ENCODE results near the gene SPTB.

Gene SPTB

DNA sequence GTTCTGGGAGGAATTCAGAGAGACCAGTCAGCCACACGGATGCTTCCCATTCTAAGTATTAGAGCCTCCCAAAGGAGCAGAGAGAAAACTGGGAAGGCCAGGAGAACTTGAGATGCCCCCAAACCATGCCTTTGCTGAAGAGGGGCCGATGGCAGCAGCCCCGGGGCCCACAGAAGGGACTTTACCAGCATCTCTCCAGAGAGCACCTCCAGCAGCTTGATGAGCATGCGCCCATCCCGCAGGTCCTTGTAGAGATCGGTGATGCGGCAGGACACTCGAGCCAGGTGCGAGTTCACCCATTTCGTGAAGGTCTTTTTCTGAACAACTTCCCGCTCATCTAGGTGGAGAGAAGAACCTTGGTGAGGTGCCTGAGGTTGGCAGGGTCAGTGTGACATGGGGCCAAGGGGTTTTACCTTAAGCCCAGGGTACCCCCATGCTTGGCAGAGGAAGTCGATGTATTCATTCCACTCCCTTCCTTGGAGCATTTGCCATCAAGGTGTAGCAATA, 74.9 kb downstream of the SPTB start:
- TF ChIP-seq, protein P1, sequence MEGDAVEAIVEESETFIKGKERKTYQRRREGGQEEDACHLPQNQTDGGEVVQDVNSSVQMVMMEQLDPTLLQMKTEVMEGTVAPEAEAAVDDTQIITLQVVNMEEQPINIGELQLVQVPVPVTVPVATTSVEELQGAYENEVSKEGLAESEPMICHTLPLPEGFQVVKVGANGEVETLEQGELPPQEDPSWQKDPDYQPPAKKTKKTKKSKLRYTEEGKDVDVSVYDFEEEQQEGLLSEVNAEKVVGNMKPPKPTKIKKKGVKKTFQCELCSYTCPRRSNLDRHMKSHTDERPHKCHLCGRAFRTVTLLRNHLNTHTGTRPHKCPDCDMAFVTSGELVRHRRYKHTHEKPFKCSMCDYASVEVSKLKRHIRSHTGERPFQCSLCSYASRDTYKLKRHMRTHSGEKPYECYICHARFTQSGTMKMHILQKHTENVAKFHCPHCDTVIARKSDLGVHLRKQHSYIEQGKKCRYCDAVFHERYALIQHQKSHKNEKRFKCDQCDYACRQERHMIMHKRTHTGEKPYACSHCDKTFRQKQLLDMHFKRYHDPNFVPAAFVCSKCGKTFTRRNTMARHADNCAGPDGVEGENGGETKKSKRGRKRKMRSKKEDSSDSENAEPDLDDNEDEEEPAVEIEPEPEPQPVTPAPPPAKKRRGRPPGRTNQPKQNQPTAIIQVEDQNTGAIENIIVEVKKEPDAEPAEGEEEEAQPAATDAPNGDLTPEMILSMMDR (IDR thresholded peaks at IDR 0.05; ENCODE audit: low read depth, low read length) = no peak
- in situ Hi-C loops (cut with HindIII; ENCODE audit: low sequenced_read_pairs) = no loop called here
- no peak for DNase-seq (ENCODE audit: low read depth, low spot score)
- H3K4me3 ChIP-seq (ENCODE audit: low read depth, low read length) = no peak overlapping the region

DNA sequence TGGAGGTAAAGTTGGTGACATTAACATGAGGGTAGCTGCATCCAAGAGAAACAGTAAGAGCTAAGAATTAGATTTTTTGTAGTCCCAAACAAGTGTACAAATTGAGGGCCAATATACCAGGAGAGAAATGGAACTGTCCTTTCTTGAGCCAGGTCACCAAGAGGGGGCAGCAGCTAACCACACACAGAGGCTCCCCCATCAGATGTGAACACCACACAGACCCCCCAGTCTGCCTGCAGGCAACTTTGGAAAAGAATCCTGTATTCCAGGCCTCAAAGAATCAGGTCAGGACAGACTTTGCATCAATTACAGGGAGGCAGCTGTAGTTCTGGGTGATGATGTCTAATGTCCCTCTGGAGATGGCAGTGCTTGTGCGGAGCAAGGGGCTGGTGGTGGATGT, 77.9 kb downstream of the SPTB start:
- peak; percentile 20 for DNase-seq (ENCODE audit: low read depth, low spot score)
- in situ Hi-C loops (cut with HindIII; ENCODE audit: low sequenced_read_pairs) = no loop called here
- TF ChIP-seq, protein P1 (IDR thresholded peaks at IDR 0.05; ENCODE audit: low read depth, low read length) = peak; percentile 53
- H3K4me3 ChIP-seq (ENCODE audit: low read depth, low read length) = no peak overlapping the region

DNA sequence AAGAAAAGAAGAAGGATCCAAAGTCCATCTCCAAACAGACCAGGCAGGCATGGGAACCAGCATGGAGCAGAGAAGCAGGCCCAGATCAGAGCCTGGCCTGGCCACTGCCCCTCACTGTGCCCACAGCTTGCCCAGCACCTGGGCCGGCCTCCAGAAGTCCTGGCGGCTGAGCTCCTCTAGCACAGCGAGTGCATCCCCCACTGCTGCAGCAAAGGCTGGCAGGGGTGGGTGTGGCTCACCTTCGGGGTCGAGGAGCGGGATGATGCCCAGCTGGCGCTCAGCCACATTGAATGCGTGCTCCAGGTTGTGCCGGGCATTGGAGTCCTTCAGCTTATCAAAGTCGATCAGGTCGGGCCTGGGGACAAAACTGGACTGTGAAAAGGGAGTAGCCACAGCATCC, 78.7 kb downstream of the SPTB start:
- no peak for DNase-seq (ENCODE audit: low read depth, low spot score)
- TF ChIP-seq, protein P1 (IDR thresholded peaks at IDR 0.05; ENCODE audit: low read depth, low read length) = no peak
- H3K4me3 ChIP-seq (ENCODE audit: low read depth, low read length) = no peak overlapping the region
- in situ Hi-C loops (cut with HindIII; ENCODE audit: low sequenced_read_pairs) = no loop called here

DNA sequence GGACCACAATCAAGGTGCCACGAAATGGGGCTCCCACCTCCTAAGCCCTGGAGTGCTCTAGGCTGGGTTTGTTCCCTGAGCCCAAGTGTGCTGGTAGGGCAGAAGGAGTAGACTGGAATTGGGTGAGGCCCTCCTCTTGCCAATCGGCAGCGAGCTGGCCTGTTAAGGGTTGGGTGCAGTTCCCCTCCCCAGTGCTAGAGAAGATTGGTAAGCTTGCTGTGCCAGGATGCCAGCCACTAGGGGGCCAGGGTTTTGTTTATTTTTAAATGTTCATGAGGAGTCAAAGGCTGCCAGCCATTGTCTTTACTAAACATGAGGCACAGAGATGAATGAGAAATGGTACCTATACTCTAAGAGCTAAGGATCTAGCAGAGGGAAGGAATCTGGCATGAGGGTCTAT, 79.7 kb downstream of the SPTB start:
- DNase-seq (ENCODE audit: low read depth, low spot score) = peak; percentile 28
- H3K4me3 ChIP-seq (ENCODE audit: low read depth, low read length) = no peak overlapping the region
- in situ Hi-C loops (cut with HindIII; ENCODE audit: low sequenced_read_pairs) = loop anchor here (25.0 kb wide), 1 partner anchor 87 kb away; the partner anchor contains the start of gene SPTB
- TF ChIP-seq, protein P1 (IDR thresholded peaks at IDR 0.05; ENCODE audit: low read depth, low read length) = peak; percentile 58

DNA sequence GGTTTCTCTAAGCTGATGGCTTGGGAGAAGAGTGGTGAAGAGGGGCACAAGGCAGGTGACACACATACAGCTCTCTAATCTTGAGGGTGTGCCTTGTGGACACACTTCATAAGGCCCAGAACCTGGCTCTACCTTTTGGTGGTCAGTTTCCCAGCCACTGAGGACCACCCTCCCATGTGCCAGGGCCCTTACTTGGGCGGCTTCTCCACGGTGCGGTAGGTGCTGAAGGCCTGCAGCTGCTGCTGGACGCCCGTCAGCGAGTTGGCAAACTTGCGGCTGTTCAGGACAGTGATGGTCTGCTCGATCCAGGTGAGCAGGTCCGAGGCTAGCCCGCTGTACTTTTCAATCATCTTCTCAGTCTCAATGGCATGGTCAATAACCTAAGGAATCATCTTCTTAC, 80.2 kb downstream of the SPTB start:
- no peak overlapping the region for H3K4me3 ChIP-seq (ENCODE audit: low read depth, low read length)
- TF ChIP-seq, protein P1 (IDR thresholded peaks at IDR 0.05; ENCODE audit: low read depth, low read length) = no peak
- in situ Hi-C loops (cut with HindIII; ENCODE audit: low sequenced_read_pairs) = loop anchor here (25.0 kb wide), 1 partner anchor 88 kb away; the partner anchor contains the start of gene SPTB
- no peak for DNase-seq (ENCODE audit: low read depth, low spot score)

DNA sequence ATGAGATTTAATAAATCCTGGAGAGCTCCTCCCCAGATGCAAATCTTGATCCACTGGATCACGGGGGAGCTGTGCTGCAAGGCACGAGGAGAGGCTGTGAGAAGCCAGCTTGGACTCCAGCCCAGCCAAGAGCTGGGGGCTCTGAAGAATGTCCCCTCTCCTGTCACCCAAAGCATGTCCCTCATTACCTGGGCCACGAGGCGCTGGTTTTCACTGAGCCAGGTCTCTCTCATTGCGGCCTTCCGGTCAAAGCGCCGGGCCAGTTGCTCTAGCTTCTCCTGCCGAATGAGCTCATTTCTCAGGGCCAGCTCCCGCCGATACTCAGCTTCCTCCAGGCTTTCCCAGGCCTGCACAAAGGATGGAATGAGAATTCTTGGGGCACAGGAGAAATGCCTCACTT, 83.3 kb downstream of the SPTB start:
- in situ Hi-C loops (cut with HindIII; ENCODE audit: low sequenced_read_pairs) = loop anchor here (25.0 kb wide), 1 partner anchor 91 kb away; the partner anchor contains the start of gene SPTB
- no peak overlapping the region for H3K4me3 ChIP-seq (ENCODE audit: low read depth, low read length)
- no peak for DNase-seq (ENCODE audit: low read depth, low spot score)
- TF ChIP-seq, protein P1 (IDR thresholded peaks at IDR 0.05; ENCODE audit: low read depth, low read length) = no peak

Data from astrocyte of the spinal cord (primary cell).